Caki2 (cell line): ENCODE measurements around the gene CTNNB1. TPM values are rescaled to one million over a fixed set of nuclear protein-coding genes. Genes with fewer than 3 reads are reported as not detected.

ENCODE experiments used
- DNase-seq: peaks from one replicate; pipeline ENCODE4 v3.0.0-alpha.2; 2015; ENCODE audit warnings: low read depth
- in situ Hi-C: cut with HindIII; loops from 2 replicates; pipeline ENCODE4 v1.10.0; 2016; ENCODE audit warnings: low sequenced_read_pairs, low pct_unique_long_range_greater_than_20kb, mixed read lengths
- total RNA-seq: library from RNA; depleted of rRNA; stranded (reverse); fragments of >200 nt; shearing (Covaris generic); gene quantifications from 2 replicates; pipeline ENCODE4 v1.2.3, GENCODE V29; 2014; ENCODE audit warnings: low replicate concordance

The CTNNB1 gene
- total RNA-seq, 1 experiment from 2014 or later = 129 TPM

GRCh38 chr3:41209646-41210045 lies 10.3 kb downstream of the CTNNB1 start:
- no peak for DNase-seq
- in situ Hi-C loops = no loop called here

- in situ Hi-C loops = no loop called here
- DNase-seq = no peak
Measured at GRCh38 chr3:41210966-41211365, 11.7 kb downstream of the CTNNB1 start.

- in situ Hi-C loops = no loop called here
- DNase-seq = no peak
Measured at GRCh38 chr3:41212088-41212487, 12.8 kb downstream of the CTNNB1 start.

- no peak for DNase-seq
- in situ Hi-C loops = no loop called here
Measured at GRCh38 chr3:41213588-41213987, 14.3 kb downstream of the CTNNB1 start.

- in situ Hi-C loops = no loop called here
- no peak for DNase-seq
Measured at GRCh38 chr3:41216422-41216821, 17.1 kb downstream of the CTNNB1 start.

- in situ Hi-C loops = no loop called here
- DNase-seq = peak; percentile 14
Measured at GRCh38 chr3:41216993-41217392, 17.7 kb downstream of the CTNNB1 start.

GRCh38 chr3:41219424-41219823 lies 20.1 kb downstream of the CTNNB1 start:
- no peak for DNase-seq
- in situ Hi-C loops = no loop called here

- in situ Hi-C loops = no loop called here
- no peak for DNase-seq
Measured at GRCh38 chr3:41220906-41221677, 21.8 kb downstream of the CTNNB1 start.

- DNase-seq = no peak
- in situ Hi-C loops = no loop called here
Measured at GRCh38 chr3:41222012-41222411, 22.7 kb downstream of the CTNNB1 start.

- DNase-seq = no peak
- in situ Hi-C loops = no loop called here
Measured at GRCh38 chr3:41222501-41222900, 23.2 kb downstream of the CTNNB1 start.

- in situ Hi-C loops = no loop called here
- no peak for DNase-seq
Measured at GRCh38 chr3:41223078-41223477, 23.8 kb downstream of the CTNNB1 start.

- in situ Hi-C loops = no loop called here
- no peak for DNase-seq
Measured at GRCh38 chr3:41223691-41224090, 24.4 kb downstream of the CTNNB1 start.

GRCh38 chr3:41224120-41224806 lies 25.0 kb downstream of the CTNNB1 start:
- DNase-seq = peak; percentile 15
- in situ Hi-C loops = no loop called here

GRCh38 chr3:41234823-41235721 lies 35.8 kb downstream of the CTNNB1 start:
- DNase-seq = no peak
- in situ Hi-C loops = no loop called here

GRCh38 chr3:41236228-41236627 lies 36.9 kb downstream of the CTNNB1 start:
- in situ Hi-C loops = no loop called here

GRCh38 chr3:41237907-41238306 lies 38.6 kb downstream of the CTNNB1 start:
- DNase-seq = no peak
- in situ Hi-C loops = no loop called here

More at GRCh38 chr3:41236228-41236627, 36.9 kb downstream of the CTNNB1 start:
- DNase-seq = no peak

GRCh38 chr3:41239587-41239986 lies 40.3 kb downstream of the CTNNB1 start:
- DNase-seq = no peak
- in situ Hi-C loops = no loop called here

- no peak for DNase-seq
- in situ Hi-C loops = no loop called here
Measured at GRCh38 chr3:41241161-41241560, 41.9 kb downstream of the CTNNB1 start.
